GM21737 (cell line): Measurements from ENCODE around the gene ZYG11B.
"Not testable (repeated sequence)": the region's sequence is repeated elsewhere in the genome, so short reads cannot be mapped to it uniquely, and the experiment has no call there.

Experiments
- ATAC-seq: cut with Tn5 transposase; IDR thresholded peaks from one replicate; pipeline ENCODE4 v1.9.1; 2021; ENCODE audit warnings: mild to moderate bottlenecking, moderate library complexity; ENCODE audit not compliant: unreplicated experiment

Gene ZYG11B

GRCh38 chr1:52751589-52752483 lies 25.6 kb downstream of the ZYG11B start:
- ATAC-seq = no peak

- no peak for ATAC-seq
Observed at GRCh38 chr1:52752484-52752826, 26.2 kb downstream of the ZYG11B start.

GRCh38 chr1:52753169-52753568 lies 26.9 kb downstream of the ZYG11B start:
- no peak for ATAC-seq

GRCh38 chr1:52756020-52756419 lies 29.8 kb downstream of the ZYG11B start:
- ATAC-seq = no peak

GRCh38 chr1:52759908-52760307 lies 33.7 kb downstream of the ZYG11B start:
- no peak for ATAC-seq

- no peak for ATAC-seq
Observed at GRCh38 chr1:52767596-52768280, 41.5 kb downstream of the ZYG11B start.

- no peak for ATAC-seq
Observed at GRCh38 chr1:52769346-52770033, 43.2 kb downstream of the ZYG11B start.

GRCh38 chr1:52771384-52771783 lies 45.1 kb downstream of the ZYG11B start:
- no peak for ATAC-seq

- no peak for ATAC-seq
Observed at GRCh38 chr1:52786148-52786547, 59.9 kb downstream of the ZYG11B start.

- ATAC-seq = not testable (repeated sequence)
Observed at GRCh38 chr1:52790429-52790828, 64.2 kb downstream of the ZYG11B start.

GRCh38 chr1:52792036-52792435 lies 65.8 kb downstream of the ZYG11B start:
- no peak for ATAC-seq

- not testable (repeated sequence) for ATAC-seq
Observed at GRCh38 chr1:52793717-52794116, 67.5 kb downstream of the ZYG11B start.

GRCh38 chr1:52795464-52795863 lies 69.2 kb downstream of the ZYG11B start:
- ATAC-seq = no peak

- ATAC-seq = no peak
Observed at GRCh38 chr1:52798331-52798730, 72.1 kb downstream of the ZYG11B start.

- no peak for ATAC-seq
Observed at GRCh38 chr1:52801011-52801410, 74.8 kb downstream of the ZYG11B start.

- ATAC-seq = not testable (repeated sequence)
Observed at GRCh38 chr1:52804083-52804482, 77.8 kb downstream of the ZYG11B start.

- no peak for ATAC-seq
Observed at GRCh38 chr1:52814465-52814864, 88.2 kb downstream of the ZYG11B start.

GRCh38 chr1:52820830-52821229 lies 94.6 kb downstream of the ZYG11B start:
- ATAC-seq = not testable (repeated sequence)

GRCh38 chr1:52825868-52826267 lies 99.6 kb downstream of the ZYG11B start:
- ATAC-seq = no peak

- ATAC-seq = no peak
Observed at GRCh38 chr1:52834798-52835197, 108.5 kb downstream of the ZYG11B start.

- no peak for ATAC-seq
Observed at GRCh38 chr1:52836035-52836434, 109.8 kb downstream of the ZYG11B start.

GRCh38 chr1:52839175-52839574 lies 112.9 kb downstream of the ZYG11B start:
- ATAC-seq = not testable (repeated sequence)
